HG03103 (cell line): ENCODE results near the gene B4GALNT4.
"Not testable (repeated sequence)": the region's sequence is repeated elsewhere in the genome, so short reads cannot be mapped to it uniquely, and the experiment has no call there.

Source experiments
- ATAC-seq: cut with Tn5 transposase; IDR thresholded peaks from one replicate; pipeline ENCODE4 v1.9.1; 2021; ENCODE audit warnings: low read depth; ENCODE audit not compliant: unreplicated experiment

B4GALNT4 gene

DNA sequence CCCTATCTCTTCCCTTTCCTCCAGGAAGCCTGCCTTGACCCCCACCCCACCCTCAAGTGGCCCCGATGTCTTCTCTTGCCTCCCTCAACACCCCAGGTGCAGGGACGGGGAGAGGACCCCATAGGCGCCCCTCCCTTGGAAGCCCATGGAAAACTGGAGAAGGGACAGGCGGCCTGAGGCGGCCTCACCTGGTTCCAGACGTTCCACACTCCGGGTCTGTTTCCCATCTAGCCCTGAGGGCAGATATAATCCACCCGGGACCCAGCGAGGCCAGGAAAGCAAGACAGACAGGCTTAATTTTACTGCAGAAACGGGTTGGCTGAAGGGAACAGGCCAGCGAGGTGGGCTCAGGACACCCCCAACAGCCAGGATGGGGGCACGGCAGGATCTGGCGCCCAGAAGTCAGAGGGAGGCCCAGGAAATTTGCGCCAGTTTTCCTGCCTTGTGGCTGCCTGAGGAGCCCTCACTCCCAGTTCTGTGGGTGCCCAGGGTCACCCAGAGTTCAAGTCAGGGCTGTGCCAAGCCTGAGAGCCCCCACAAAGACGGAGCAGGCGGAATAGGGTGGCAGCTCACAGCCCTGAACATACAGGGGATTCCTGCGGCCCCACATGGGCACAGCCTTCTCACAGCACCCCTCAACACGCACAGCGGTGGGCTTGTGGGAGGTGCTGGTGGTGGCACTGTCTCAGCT, 48.5 kb downstream of the B4GALNT4 start:
- no peak for ATAC-seq

DNA sequence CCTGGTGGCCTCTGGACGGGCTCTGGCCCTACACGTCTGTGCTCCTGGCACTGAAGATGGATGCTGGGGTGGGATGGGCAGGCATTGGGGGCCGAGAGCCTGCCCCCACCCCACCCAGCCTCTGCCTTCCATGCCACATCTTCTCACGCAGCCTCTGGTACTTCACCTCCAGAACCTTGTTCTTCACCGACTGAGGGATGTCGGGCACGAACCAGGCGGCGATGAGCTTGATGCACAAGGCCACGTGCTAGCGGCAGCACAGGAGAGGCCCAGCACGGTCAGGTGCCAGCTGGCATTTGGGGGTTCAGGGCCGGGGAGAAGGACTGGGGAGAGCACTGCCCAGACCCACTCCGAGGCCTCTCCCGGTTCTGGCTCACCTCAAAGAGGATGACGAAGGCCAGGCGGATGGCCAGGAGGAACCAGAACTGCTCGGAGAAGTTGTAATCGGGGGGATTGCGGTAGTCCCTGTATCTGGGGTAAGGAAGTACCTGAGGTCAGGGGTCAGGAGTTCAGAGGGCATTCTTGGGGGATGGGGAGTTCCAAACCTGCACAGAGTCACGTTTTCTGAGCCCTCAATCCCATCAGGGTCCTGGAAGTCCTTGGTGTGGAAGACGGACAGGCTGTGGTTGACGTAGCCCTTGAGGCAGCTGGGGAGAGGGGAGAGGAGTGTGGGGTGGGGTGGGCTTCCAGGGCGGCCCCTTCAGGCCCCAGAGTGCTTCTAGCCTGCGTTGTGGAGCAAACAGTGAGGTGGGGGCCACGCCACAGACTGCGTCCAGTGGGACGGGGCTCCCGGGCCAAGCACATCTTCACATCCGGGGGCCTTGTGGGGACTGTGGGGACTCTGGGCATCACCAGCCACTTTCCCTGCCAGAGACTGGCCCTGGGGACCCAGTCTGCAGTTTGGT, 49.3 kb downstream of the B4GALNT4 start:
- no peak for ATAC-seq

DNA sequence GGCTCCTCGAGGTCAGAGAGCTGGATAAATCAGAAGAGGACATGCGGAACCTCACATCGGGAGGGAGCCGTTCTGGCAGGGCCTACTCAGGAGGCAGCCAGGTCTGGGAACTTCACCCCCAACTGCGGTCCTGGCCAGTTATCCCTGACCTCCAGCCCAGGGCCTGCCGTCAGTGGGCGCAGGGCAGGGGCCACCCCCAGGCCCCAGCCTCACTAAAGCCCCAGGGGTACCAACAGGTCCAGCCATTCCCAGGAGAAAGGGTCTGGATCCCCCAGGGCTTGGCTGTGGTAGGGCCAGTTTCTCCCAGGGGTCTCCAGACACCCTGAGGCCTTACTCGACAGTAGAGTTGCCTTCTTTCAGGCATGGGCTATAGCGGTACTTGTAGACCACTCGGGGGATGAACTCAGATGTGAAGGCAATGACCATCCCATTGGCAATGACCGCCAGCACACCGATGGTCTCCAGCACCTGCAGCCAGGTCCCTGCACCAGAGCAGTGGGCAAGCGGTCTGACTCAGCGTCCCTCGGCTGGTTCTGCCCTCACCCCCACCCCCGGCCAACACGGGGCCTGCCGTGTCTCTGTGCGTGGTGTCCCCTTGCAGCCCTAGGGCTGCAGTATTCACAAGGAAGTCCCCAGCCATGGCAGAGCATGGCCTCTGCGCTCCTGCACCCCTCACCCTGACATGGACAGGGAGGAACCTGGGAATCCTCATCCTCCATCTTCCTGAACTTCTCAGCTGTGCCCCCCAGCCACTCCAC, 50.1 kb downstream of the B4GALNT4 start:
- ATAC-seq = no peak

DNA sequence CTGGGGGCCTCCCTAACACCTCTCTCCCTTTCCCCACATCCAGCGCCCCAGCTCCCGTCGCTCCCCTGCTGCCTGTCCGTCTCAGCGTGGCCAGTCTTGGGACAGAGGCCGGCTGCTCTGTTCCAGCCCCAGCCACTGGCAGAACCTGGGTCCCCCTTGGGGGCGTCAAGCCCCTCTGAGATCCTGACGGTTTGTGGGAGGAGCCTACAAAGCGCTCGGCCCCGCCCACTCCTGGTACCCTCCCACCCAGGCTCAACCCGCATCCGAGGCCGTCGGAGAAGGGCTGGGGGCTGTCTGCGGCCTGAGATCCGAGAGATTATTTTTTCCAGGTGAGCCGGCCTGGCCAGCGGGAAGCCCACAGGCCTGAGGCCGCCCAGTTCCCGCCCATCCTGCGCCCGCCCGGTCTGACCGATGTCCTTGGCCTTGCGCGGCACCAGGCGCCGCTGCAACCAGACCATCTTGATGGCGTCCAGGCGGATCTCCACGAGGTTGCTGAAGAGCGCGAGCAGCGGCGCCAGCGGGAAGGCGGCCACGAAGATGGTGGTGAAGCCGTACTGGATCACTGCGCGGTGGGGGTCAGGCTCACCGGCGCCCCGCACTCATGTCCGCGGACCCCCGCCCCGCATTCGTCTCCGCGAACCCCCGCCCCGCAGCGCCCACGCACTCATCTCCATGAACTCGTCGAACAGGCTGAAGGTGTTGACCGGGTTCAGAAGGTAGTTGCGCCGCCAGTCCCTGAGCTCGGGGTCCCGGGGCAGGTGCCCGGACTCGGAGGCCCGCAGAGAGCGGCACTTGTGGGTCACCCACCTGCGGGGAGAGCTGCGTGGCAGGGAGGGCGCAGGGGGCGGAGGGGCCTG, 51.0 kb downstream of the B4GALNT4 start:
- ATAC-seq = no peak

DNA sequence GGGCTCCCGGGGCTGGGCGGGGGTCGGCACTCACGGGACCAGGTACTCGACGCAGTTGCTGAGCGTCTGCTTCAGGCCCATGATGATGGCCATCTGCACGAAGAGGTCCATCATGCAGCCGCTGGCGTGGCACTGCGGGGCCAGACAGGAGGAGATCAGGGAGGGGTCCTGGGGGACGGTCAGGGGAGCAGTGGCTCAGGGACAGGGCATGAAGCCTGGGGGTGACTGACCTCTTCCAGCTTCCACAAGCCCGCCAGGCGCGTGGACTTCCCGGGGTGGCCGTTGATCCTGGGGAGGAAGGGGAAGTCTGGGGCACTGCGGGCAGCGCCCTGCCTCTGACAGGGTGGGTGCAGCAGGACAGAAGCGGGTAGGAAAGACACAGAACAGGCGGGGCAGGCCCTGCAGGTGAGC, 51.6 kb downstream of the B4GALNT4 start:
- ATAC-seq = no peak

DNA sequence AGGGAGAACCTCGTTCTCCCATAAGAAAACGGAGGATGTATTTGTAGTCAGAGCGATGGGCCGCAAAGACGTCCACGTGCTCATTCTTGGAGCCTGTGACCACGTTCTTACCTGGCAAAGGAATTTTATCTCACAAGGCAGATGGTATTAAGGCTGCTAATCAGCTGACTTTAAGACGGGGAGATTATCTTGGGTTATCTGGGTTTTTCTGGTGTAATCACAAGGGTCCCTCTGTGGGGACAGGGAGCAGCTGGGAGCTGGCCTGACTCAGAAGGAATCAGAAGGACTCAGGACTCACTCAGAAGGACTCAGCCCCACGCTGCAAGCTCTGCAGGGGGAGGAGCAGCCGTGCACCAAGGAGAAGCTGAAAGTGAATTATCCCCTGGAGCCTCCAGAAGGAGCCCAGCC, 53.0 kb downstream of the B4GALNT4 start:
- no peak for ATAC-seq

DNA sequence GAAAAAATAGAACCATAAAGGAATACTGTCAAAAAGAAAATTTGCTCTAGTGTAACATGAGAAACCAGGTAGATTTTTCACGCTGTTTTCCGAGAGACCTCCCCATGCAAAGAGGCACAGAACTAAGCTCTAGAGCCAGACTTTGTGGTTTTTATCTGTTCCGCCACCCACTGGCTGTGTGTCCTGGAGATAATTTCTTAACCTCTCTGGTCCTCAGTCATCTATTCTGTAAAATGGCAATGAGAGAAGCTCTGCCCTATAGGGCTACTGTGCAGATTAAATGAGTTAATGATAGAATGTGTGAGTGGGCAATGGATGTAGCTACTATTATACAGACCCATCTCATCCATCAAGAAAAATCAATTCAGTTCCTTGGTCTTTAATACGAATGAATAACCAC, 54.9 kb downstream of the B4GALNT4 start:
- ATAC-seq = no peak

DNA sequence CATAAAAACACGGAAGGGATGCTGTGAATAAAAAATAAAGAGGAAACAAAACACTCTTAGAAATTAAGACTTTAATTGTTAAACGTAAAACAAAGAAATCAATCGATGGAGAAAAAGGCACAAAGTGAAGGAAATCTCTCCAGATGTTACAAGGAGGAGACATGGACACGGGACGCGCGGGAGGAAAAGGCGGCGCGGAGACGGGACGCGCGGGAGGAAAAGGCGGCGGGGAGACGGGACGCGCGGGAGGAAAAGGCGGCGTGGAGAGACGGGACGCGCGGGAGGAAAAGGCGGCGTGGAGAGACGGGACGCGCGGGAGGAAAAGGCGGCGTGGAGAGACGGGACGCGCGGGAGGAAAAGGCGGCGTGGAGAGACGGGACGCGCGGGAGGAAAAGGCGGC, 55.5 kb downstream of the B4GALNT4 start:
- not testable (repeated sequence) for ATAC-seq

DNA sequence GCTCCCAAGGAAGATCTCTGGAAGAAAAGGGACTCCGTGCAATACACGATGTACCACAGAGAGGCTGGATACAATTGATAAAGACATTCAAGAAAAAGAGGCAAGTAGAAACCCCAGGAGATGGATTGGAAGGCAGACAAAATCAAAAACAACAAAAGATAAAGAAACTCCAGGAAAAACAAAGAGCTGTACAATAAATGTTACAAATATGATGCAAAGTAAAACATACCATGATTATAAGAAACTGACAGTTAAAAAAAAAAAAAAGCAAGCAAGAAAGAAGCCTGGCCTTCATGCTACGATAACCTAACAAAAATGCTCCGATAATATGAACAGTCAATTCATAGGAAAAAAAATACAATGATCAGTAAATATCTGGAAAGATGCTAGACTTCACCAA, 56.0 kb downstream of the B4GALNT4 start:
- no peak for ATAC-seq

DNA sequence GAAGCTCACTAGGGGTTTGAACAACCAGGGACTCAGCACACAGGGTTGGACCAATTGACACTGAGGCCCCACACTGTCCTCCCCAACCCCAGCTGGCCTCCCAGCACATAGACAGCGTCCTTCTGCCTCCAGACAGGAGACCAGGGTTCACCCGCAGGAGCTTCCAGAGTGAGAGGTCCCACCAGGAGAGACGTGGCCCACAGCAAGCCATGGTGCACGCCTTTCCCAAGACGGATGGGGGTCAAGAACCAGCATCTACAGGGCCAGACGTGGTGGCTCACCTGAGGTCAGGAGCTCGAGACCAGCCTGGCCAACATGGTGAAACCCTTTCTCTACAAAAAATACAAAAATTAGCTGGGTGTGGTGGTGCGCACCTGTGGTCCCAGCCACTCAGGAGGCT, 57.6 kb downstream of the B4GALNT4 start:
- ATAC-seq = no peak

DNA sequence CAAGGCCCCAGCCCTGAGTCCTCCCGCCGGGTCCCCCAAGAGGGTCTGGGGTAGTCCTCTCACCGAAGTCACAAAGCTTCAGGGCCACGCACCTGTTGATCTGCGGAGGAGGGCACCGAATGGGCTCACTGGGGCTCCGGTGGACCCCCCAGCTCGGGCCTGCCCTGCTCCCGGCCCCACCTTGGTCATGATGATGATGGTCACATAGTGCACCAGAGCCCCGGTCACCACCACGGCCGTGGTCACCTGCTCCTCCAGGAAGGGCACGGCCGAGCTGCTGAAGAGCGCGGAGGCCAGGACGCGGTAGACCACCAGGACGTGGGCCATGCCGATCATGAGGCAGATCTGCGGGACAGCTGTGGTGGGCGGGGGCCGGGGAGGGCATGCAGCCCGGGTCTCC, 59.0 kb downstream of the B4GALNT4 start:
- ATAC-seq = no peak

DNA sequence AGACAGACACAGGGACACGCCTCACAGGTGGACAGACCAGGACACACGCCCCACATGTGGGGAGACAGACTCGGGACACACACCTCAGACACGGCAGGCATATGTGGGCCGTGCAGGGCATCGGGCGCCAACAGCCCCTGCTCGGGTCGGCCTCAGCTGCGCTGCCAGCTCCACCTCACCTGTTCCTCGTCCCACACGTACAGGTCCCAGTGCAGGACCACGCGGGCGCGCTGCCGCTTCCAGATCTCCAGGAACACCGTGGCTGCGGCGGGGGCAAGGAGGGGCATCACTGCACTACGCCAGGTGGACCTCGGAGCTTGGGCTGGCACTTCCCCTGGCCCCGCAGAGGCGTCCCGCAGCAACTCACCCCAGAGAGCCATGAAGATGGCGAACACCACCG, 60.1 kb downstream of the B4GALNT4 start:
- ATAC-seq = no peak

DNA sequence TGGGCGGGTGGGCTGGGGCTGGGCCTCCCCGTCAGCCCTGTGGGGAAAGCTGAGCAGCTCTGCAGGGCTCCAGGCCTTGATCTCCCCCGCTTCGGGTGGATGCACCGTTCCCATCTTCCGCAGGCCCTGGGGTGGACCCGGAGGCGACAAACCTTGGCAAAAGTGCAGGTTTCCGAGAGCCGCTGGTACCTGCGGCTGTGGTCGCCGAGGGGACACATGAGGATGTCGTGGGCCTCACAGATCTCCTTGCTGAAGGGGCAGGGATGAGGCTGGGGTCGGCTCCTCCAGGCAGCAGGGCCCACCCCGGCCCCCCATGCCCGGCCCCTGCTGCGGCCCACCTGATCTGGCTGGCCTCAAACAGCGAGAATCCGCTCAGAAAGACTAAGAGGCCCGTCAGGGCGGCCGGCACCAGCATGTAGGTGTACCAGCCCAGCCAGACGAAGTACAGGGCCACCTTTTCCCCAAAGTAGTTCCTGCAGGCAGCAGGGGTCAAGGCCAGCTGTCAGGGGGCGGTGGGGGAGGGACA, 60.7 kb downstream of the B4GALNT4 start:
- no peak for ATAC-seq
